ENCODE measurements around the gene PGR.

PGR gene

DNA sequence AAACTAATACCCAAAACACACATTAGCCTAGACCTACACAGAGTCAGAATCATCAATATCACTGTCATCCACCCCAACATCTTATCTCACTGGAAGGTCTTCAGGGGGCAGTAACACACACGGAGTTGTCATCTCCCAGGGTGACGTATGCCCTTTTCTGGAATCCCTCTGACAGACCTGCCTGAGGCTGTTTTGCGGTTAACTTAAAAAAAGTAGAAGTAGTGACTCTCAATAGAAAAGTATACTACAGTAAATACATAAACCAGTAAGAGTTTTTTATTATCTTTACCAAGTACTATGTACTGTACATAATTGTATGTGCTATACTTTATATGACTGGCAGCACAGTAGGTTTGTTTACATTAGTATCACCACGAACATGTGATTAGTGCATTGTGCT lies 80.5 kb downstream of the PGR start:
- DNase-seq (ENCODE audit: low spot score): no peak

GRCh38 chr11:101048479-101048878 lies 81.1 kb downstream of the PGR start:
- DNase-seq (ENCODE audit: low spot score): no peak
- no peak for TF ChIP-seq CTCF (IDR thresholded peaks at IDR 0.05; ENCODE audit: extremely low read depth, missing control alignments)

More for the DNA sequence above, 80.5 kb downstream of the PGR start:
- no peak for TF ChIP-seq CTCF (IDR thresholded peaks at IDR 0.05; ENCODE audit: extremely low read depth, missing control alignments)

DNA sequence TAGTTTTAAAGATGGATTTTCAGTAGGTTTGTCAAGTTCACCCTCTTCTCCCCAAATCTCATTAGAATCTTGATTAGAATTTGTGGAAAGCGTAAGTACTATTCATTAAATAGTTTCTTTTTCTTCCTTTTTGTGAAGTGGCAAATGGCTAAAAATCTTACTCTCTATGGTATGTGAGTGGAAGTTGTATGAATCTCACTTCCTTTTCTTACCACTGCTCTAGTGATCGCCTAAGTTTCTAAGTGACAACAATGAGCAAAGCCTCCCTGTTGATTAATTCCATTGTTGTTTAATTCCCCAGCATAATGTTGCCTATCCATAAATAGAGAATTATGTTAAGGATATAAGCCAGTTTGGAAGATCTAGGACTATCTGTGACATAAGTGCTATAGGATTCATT lies 82.7 kb downstream of the PGR start:
- no peak for TF ChIP-seq CTCF (IDR thresholded peaks at IDR 0.05; ENCODE audit: extremely low read depth, missing control alignments)
- DNase-seq (ENCODE audit: low spot score): no peak

DNA sequence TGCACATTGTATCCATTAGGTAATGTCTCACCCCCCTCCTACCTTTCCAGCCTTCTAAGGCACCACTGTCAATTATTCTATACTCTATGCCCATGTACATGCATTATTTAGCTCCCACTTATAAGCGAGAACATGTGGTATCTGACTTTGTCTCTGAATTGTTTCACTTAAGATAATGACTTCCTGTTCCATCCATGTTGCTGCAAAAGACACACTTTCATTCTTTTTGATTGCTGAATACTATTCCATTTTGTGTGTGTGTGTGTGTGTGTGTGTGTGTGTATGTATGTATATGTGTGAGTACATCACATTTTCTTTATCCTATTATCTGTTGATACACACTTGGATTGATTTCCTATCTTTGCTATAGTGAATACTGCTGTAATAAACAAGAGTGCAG lies 84.2 kb downstream of the PGR start:
- no peak for DNase-seq (ENCODE audit: low spot score)
- no peak for TF ChIP-seq CTCF (IDR thresholded peaks at IDR 0.05; ENCODE audit: extremely low read depth, missing control alignments)

DNA sequence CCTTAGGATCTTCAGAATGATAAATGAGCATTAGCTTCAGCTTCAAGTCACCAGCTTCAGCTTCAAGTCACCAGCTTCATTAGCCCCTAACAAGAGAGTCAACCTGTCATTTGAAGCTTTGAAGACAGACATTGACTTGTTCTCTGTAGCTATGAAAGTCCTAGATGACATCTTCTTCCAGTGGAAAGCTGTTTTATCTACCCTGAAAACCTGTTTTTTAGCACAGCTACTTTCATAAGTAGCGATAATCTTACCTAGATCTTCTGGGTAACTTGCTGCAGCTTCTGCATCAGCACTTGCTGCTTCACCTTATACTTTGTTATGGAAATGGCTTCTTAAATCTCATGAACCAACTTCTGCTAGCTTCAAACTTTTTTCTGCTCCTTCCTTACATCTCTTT lies 85.7 kb downstream of the PGR start:
- TF ChIP-seq CTCF (IDR thresholded peaks at IDR 0.05; ENCODE audit: extremely low read depth, missing control alignments): no peak
- no peak for DNase-seq (ENCODE audit: low spot score)

DNA sequence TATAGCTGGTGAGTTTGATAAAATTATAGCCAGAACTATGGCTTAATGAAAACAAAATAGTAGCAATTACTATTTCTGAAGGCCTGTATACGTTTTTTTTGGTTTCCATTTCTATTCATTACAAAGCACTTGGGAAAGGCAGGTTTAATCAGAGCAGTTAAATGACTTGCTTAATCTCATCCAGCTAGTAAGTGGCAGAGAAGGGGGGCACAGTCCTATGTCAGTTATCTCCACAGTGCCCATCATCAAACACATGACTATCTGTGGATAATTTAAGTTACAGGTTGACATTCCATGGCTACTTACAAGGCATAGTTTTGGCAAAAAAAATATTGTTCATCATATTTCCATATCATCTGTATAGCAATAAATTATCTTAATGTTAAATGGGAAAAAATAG lies 93.7 kb downstream of the PGR start:
- no peak for TF ChIP-seq CTCF (IDR thresholded peaks at IDR 0.05; ENCODE audit: extremely low read depth, missing control alignments)
- no peak for DNase-seq (ENCODE audit: low spot score)

DNA sequence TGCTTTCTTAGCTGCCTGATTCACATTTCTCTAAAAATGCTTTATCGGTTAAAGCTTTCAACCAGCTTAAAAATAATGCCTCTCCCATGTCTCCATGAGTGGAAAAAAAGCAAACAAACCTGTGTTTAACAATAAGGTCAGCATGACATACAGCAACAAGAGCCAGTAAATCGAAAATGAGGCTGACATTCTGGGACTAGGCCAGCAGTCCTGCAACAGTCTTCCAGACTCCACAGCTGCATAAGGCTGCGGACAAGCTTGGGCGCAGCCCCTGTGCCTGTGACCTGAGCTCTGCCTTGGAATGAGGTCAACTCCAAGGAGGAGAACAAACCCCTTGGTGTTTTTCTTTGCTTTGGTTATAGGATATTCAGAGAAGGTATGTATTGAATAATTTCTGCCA lies 95.5 kb downstream of the PGR start:
- DNase-seq (ENCODE audit: low spot score): no peak
- TF ChIP-seq CTCF (IDR thresholded peaks at IDR 0.05; ENCODE audit: extremely low read depth, missing control alignments): no peak
